GM19438 (cell line): ENCODE data around the gene PDILT.
"Not testable (repeated sequence)": the region's sequence is repeated elsewhere in the genome, so short reads cannot be mapped to it uniquely, and the experiment has no call there.

Source experiments
- ATAC-seq: cut with Tn5 transposase; IDR thresholded peaks from one replicate; pipeline ENCODE4 v1.9.1; 2021; ENCODE audit warnings: low read depth; ENCODE audit not compliant: unreplicated experiment

Gene PDILT

DNA sequence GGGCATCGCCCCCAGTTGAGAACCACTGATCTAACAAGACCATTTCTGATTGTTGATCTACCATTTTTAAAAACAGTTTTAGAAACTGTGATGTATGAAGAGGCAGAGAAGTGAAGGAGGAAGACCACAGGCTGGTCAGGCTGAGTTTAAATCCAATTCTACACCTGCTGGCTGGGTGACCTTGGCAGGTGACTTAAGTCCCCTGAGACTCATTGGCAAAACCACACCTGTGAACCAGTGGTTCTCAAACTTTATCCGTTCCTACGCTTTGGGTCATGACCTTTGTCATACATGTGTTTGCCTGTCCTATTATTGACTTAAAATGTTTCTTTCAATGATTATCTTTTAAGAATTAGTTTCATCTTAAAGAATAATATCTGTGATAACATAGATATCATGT lies 79.5 kb downstream of the PDILT start:
- no peak for ATAC-seq

DNA sequence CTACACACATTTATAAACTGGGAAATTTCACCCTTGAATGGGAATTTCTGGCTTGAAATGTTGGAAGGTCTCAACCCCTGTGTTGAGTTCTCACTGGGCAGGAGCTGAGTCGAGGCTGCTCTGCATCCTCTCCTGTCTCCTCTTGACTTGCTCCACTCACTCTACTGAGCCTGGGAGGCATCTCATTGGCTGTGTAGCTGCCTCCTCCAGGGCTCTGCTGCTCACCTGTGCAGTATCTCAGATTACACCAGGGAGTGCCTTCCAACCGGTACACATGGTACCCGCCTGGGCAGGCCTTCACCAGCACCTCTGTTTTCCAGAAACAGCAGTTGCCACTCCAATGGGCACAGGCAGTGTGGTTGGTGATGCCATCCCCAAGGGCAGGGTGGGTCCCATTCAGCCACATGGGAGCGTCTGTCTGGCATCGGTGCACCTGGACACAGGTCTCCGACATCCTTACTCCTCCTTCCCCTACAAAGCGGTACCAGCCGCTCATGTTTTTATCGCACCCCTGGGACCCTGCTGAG lies 80.9 kb downstream of the PDILT start:
- ATAC-seq: no peak

DNA sequence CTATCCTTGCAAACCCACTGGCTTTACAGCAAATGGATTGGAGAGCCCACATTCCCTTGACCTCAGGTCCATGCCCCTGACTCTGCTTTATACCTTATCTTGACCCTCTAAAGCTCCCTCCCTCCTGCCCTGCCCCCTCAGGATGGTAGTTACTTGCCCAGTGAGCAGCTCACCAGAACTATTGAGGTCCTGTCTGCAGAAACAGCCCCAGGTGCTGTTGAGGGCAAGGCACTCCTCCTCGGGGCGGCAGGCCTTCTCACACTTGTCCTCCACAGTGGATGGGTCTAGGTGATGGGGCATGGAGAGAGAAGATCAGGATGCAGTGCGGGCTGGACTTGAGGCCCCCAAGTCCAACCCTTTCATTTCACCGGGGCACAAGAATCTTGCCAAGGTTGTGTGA lies 81.8 kb downstream of the PDILT start:
- ATAC-seq: no peak

DNA sequence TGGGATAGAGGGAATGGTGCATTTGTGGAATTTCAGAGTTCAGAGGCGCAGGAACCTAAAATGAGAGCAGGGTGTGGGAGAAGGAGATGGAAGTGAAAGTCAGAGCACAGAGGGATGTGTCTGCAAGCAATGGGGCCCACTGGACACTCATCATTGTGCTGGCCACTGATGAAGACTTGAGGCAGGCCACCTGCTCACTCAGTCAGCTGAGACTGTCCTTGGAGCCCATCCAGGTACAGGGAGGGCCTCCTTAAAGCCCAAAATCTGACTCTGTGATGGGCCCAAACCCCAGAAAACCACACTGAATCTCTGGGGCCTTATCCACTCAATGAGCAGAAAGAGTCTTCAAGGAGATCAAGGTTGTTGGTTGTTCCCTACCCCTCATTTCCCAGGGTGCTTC lies 82.9 kb downstream of the PDILT start:
- ATAC-seq: no peak

DNA sequence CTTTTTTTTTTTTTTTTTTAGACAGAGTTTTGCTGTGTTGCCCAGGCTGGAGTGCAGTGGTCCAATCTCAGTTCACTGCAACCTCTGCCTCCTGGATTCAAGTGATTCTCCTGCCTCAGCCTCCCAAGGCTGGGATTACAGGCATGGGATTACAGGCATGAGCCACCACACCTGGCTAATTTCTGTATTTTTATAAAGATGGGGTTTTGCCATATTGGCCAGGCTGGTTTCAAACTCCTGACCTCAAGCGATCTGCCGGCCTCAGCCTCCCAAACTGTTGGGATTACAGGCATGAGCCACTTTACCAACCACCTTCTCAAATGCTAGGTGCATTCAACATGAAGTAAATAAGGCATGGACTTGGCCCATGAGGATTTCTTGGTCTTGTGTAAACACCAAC lies 83.5 kb downstream of the PDILT start:
- not testable (repeated sequence) for ATAC-seq

DNA sequence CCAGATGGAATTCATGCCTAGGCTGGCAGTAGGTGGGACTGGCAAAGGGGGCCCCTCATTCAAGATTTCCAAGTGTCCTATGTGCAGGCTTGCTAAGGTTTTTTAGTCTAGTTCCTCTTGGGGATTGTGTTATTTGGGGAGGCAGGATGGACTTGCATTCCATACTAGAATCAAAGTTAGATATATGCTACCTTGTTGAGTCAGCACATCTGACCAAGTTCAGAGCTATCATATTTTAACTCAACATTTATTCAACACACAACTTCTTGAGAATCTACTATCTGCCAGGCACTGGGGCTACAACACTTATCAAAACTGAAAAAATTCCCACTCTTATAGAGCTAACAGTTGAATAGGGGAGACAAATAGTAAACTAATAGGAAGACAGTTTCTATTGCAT lies 83.9 kb downstream of the PDILT start:
- ATAC-seq: no peak

DNA sequence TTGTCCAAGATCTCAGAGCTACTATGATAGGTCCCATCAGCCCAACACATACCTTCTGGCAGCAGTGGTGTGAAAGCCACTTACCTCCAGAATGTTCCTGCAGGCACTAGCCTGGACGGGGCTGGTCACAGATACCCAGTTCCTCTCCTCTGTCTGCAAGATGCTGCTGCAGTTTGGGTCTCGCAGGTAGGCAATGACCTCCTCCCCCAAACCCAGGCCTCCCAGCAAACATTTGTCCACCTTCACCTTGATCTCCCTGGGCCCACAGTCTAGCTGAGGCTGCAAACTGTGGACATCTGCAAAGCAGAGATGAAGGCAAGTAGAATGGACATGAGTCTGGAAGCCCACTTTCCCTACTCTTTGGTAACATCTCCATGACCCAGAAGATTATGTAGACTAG lies 84.4 kb downstream of the PDILT start:
- ATAC-seq: no peak

DNA sequence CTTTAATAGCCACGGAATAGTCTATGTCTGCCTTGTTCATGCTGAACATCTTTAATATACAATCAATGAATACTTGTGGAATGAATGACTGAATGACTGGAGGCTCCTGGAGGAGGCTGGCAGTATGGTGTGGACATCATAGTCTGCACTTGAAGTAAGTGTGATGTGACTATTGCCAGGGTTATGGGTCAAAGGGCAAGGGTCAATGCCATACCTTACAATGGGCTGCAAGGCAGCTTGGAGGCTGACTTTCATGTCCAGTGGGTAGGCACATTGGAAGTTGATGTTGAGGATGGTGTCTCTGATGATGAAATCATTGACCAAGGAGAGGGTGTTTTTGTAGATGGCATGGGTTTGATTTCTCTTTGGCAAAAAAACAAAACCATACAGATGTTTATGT lies 85.1 kb downstream of the PDILT start:
- no peak for ATAC-seq

DNA sequence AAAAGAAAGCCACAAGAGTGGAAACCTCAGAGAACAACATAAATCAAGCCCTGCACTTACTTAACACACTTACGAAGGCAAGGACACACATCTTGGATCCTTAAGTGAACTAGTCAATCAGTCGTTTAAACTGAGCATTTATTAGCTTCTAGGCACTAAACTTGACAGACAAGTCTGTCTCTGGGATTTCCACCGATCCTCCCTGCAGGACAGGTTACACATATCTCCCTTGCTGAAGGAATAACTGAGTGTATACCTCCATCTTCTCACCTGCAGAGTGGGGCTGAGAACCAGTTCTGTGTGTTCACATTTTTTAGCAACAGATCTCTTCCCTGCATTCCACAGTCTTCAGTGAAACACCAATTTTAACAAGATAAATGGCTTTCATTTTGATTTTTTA lies 86.1 kb downstream of the PDILT start:
- no peak for ATAC-seq

DNA sequence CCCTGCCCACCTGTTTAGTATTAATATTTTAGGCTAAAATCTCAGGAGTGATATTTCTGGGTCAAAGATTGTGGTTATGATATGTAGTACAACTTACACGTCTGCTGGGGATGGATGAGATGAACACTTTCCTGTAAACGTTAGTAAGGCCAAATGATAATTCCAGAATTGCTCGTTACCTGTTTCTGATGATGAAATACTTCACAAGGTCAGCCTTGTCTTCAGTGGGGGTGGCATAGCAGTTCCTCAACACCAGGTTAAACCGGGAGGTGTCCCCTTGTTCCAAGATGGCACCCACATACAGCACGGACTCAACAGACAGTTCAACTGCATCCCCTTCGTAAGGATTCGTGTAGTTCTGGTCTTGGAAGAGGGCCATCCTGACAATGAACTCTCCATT lies 86.5 kb downstream of the PDILT start:
- ATAC-seq: no peak

DNA sequence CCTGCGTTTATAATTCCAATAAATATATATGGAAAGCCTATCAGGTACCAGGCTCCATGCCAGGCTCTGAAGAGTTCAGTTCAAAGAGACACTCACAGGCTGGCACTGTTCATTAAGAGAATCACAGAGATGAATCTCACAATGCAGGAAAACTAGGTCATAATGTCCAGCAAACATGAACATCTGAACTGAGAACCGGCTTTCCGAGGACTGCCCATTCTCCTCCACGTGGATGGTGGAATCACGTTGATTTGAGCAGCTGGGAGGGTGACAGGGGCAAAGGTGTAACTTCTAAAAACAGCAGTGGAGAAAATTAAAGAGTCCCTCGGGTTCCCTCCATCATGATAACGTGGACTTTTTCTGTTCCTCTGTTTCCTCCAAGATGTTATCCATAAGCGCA lies 87.4 kb downstream of the PDILT start:
- ATAC-seq: no peak

DNA sequence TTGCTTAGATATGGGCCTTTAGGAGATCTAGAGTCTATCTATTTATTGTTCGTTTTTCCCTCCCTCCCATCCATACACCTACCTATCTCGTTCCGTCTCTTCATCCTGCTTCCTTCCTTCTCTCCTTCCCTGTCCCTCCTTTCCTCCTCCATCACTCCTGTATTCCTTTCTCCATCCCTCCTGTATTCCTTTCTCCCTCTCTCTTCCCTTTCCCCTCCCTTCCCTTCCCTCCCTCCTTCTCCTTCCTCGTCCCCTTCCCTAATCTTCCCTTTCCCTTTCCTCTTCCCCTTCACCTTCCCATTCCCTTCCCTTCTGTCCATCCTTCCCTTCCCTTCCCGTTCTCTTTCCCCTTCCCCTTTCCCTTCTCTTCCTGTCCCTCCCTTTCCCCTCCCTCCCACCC lies 87.8 kb downstream of the PDILT start:
- ATAC-seq: no peak

DNA sequence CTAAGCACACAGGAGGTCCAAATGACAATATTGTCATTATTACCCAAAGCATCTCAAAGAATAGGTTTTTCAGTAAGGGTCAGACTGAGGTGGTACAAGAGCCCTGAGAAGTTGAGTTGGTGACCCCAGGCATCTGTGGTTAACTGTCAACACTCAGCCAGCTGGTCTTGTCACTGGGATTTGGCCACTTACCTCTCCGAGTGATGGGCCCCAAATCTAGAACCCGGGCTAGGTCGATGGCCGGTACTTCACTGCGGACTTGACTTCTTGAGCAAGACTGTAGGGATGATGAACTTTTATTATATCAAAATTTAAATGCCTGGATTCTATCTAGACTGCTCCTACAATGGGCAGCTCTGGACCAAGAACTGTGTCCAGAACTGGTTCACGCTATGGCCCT lies 88.8 kb downstream of the PDILT start:
- ATAC-seq: no peak

DNA sequence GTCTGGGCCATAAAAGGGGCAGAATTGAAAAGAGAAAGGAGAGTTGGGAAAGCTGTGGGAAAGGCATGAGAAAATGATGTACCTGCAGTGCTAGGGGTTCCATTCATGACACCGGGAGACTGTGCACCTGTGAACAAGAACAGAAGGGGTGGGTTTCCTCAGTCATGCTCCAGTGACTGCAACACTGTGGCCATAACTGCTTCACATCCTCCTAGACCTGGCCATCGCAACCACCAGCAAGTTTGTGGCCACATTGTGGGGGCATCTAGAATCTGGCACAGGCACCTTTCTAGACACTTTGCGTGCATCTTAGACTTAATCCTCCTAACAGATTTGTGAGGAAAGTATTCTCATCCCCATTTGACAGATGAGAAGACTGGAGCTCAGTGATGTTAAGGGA lies 90.0 kb downstream of the PDILT start:
- ATAC-seq: no peak

DNA sequence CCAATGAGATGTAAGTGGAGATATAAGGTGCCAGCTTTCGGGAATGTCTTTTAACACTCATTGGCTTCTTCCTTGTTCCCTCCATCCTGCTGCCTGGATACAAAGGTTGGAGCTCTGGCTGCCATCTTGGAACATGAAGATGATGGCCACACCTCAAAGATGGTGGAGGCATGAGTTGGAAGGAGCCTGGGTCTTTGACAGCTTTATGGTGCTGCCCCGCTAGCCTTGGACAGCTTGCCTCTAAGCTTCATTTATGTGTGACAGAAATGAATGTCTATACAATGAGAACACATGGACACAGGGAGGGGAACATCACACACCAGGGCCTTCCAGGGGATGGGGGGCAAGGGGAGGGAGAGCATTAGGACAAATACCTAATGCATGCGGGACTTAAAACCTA lies 90.8 kb downstream of the PDILT start:
- ATAC-seq: no peak

DNA sequence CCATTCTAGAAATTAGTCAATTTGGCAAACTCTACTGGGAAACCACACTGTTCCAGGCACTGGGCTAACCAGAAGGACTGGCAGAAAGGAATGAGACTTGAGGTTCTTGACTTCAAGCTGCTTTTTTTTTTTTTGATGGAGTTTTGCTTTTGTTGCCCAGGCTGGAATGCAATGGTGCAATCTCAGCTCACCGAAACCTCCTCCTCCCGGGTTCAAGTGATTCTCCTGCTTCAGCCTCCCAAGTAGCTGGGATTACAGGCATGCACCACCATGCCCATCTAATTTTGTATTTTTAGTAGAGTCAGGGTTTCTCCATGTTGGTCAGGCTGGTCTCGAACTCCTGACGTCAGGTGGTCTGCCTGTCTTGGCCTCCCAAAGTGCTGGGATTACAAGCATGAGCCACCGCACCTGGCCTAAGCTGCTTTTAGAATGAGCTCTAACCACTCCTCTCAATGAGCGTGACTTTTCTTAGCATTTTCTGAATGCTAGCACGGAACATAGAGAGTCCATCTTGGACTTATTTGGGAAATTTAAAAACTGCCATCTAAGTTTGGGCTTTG lies 91.9 kb downstream of the PDILT start:
- ATAC-seq: not testable (repeated sequence)

DNA sequence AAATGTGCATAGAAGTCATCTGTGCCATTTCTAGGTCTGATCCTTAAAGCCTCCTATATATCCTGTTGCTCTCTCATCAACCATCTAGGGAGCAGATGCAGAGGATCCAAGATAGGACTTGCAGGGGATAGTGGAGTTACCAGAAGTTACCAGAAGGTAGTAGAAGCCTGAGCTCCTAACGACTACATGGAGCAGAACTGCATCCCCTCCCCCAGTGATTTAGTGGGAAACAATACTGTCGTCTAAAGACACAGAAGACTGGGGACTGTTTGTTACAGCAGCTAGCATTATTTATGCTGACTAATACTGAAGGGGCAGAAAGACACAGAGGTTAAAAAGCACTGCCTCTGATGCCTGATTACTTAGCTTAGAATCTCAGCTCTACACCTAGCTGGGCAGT lies 93.0 kb downstream of the PDILT start:
- ATAC-seq: no peak

DNA sequence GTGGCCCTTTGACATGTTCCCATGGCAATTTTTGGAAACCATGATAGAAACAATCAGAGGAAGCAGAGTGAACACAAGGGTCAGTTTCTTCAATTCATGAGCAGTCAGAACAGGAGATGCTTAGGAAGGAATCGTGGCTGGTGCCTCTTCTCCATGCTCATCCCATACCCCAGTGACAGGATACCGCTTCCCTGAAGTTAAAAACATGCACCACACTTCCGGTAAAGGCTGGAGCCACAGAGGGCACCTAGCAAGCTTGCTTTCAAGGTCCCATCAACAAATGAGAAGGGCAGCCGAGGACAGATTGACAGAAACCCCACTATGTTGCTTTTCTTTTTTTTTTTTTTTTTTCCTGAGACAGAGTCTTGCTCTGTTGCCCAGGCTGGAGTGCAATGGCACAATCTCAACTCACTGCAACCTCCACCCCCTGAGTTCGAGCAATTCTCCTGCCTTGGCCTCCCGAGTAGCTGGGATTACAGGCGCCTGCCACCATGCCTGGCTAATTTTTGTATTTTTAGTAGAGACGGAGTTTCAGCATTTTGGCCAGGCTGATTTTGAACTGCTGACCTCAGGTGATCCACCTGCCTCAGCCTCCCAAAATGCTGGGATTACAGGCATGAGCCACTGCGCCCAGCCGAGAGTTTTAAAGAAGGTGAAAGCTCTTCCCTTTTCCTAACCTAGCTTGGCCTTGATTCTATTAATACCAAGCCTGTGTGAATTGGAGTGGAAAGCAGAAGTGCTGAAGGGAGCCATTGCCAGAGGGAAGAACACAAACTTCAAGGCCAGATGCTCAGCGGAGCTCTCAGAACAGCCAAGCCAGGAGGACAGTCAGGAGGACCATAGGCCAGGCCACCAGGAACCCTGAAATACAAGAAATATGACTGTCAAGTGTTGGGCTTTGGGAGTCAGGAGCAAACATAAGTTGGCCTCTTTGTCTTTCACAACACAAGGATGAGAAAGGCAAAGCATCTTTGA lies 93.8 kb downstream of the PDILT start:
- no peak for ATAC-seq

DNA sequence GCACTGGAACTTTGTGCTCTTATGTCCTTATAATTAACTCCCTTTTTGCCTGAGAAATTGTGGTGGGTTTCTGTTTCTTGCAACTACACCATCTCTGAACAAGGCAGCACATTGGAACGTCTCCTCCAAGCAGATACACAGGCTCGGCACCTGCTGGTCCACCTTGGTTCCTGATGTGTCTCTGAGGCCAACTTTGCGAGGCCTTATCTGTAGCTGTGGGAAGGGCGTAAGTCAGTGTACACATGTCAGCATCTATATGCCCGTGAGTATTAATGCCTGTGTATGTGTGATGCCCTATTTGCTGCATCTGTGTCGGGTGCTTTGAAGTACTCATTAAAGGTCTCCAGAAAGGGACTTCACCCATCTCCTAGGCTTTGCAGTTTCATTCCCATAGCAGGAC lies 94.8 kb downstream of the PDILT start:
- no peak for ATAC-seq
